Hair follicle dermal papilla cell (primary cell): ENCODE measurements around the gene GPR65. TPM values are rescaled to one million over a fixed set of nuclear protein-coding genes. Genes with fewer than 3 reads are reported as not detected.

ENCODE experiments used
- small RNA-seq: library from RNA; depleted of rRNA; stranded (forward); fragments of <200 nt; gene quantifications from one replicate; pipeline ENCODE3, GENCODE V24; 2012
- total RNA-seq: library from RNA; depleted of rRNA; stranded (reverse); fragments of >200 nt; gene quantifications from 2 replicates; pipeline ENCODE4 v1.2.3, GENCODE V29; 2012

GPR65 gene, protein sequence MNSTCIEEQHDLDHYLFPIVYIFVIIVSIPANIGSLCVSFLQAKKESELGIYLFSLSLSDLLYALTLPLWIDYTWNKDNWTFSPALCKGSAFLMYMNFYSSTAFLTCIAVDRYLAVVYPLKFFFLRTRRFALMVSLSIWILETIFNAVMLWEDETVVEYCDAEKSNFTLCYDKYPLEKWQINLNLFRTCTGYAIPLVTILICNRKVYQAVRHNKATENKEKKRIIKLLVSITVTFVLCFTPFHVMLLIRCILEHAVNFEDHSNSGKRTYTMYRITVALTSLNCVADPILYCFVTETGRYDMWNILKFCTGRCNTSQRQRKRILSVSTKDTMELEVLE
- total RNA-seq = 1.5 and 1.6 TPM in 2 replicates

DNA sequence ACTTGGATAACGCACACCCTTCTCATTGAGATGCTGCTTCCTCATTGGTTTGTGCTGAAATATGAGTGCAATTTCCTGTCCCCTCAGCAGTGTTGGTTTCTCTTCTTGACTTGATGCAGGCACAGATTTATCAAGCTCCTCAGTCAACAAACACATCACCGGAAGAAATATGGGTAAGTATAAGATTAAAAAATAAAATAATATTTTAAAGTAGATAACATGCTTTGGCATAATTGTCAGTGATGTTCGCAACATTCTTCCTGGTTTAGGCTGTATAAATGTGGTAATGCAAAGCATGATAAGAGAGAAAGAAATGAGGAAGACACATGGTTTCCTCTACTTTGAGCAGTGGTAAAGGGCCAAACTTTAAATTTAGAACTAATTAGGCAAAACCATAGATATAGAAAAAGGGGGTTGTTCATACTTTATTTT lies at the start of gene GPR65:
TSS of gene GPR65 (plus strand) at position 86 of the 432 bp plus-strand sequence. CDS start 5,713 bp downstream, outside the sequence.

DNA sequence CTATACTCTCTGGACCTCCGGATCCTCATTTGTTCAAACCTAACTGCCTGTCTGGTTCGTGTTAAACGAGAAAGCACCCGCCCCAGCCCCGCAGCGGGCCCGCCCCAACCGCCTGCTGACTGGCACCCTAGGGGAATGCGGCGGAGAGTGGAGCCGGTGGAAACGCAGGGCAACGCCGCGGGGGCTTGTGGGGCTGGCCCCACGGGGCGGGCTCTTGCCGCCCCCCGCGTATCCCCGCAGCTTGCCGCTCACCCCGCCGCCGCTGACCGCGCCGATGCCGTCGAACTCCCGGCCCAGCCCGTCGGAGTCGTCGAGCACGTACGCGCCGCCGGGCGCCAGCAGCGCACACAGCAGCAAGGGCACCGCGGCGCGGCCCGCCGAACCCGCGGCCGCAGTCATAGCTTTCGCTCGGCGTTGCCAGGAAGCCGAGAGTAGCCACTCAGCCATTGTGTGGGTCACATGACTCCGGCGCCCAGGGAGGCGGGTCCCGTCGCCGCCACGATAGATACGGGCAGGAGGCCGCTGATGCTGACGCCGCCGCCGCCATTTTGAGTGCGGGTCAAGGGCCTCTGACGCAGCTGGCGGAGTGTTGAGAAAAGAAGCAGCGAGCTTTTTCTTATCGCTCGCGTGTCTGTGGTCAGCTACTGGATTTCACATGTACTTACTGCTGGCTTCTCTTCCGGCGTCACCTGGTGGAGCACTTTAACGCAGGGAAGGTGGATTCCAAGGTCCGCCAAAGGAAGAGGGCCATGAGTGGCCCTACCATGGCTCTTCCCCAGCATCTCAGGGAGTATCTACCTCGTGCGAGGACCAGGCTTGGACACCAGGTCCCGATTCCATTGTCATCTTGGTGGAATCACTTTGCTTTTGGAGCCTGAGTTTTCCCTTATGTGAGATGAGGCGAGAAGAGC lies 12.0 kb upstream of the GPR65 start, which contains the start of gene GALC:
TSS of gene GALC (minus strand) at position 465 of the 911 bp plus-strand sequence. CDS start at position 447, 18 bp downstream.

Small RNA genes lying within 50 kb of the gene (small RNA-seq; reads per million reads assigned to genes)
- gene RNU6-835P = not detected

Other genes starting within 250 kb of the GPR65 start
- gene GALC, start 12.0 kb upstream of the GPR65 start, total RNA-seq = 26.6 and 32.0 TPM in 2 replicates